PC-9 (cell line): ENCODE results near the gene TMCO6. TPM values are rescaled to one million over a fixed set of nuclear protein-coding genes. Genes with fewer than 3 reads are reported as not detected.

ENCODE experiments used
- BruUV-seq: library from RNA; stranded (reverse); fragments of 400-500 nt; replicated peaks from 2 replicates; lab custom pipeline; 2021; lab: Mats Ljungman, UMichigan
- CTCF ChIA-PET: fragments of 300-600 bp; sonication (Branson Sonifier 250); formaldehyde crosslinking; loops from one replicate; lab custom pipeline; 2022; ENCODE audit warnings: antibody characterized with exemption; lab: Charles Lee
- POLR2A ChIA-PET: fragments of 300-600 bp; sonication (Branson Sonifier 250); formaldehyde crosslinking; loops from one replicate; lab custom pipeline; 2022; ENCODE audit warnings: antibody characterized with exemption; ENCODE audit not compliant: unreplicated experiment; lab: Charles Lee
- DNase-seq, 2 experiments: peaks; one replicate each; pipeline versions ENCODE4 v3.0.0 to v3.0.0-alpha.2; 2015 to 2022; ENCODE audit warnings: mixed read lengths in 1 of 2
- H2AFZ ChIP-seq: fragments of 200-600 bp; sonication (generic); 2 replicates; pipeline ENCODE4 v1.8.1; 2017; ENCODE audit warnings: antibody characterized with exemption
- H3F3A ChIP-seq: fragments of 200-600 bp; sonication (generic); 2 replicates; pipeline ENCODE4 v1.8.1; 2017; ENCODE audit warnings: antibody characterized with exemption, mild to moderate bottlenecking, low read depth; ENCODE audit not compliant: insufficient read depth
- H3K27ac ChIP-seq: fragments of 200-600 bp; sonication (generic); 2 replicates; pipeline ENCODE4 v1.6.1; 2016; ENCODE audit warnings: mixed run types
- H3K27me3 ChIP-seq: fragments of 200-600 bp; sonication (generic); 2 replicates; pipeline ENCODE4 v1.6.1; 2016; ENCODE audit warnings: low read depth, mixed run types; ENCODE audit not compliant: insufficient read depth
- H3K36me3 ChIP-seq: fragments of 200-600 bp; sonication (generic); 2 replicates; pipeline ENCODE4 v1.6.1; 2016; ENCODE audit warnings: low read depth, mixed run types
- H3K4me1 ChIP-seq: fragments of 200-600 bp; sonication (generic); replicated peaks from 2 replicates; pipeline ENCODE4 v1.6.1; 2016; ENCODE audit warnings: mixed run types; ENCODE audit not compliant: insufficient read depth
- H3K4me2 ChIP-seq: fragments of 200-600 bp; sonication (generic); 2 replicates; pipeline ENCODE4 v1.6.1; 2017; ENCODE audit warnings: mixed run types
- H3K4me3 ChIP-seq: fragments of 200-600 bp; sonication (generic); 2 replicates; pipeline ENCODE4 v1.6.1; 2016; ENCODE audit warnings: mixed run types
- H3K79me2 ChIP-seq: fragments of 200-600 bp; sonication (generic); 2 replicates; pipeline ENCODE4 v1.6.1; 2017; ENCODE audit warnings: low read depth, mixed run types
- H3K9me2 ChIP-seq: fragments of 200-600 bp; sonication (generic); 2 replicates; pipeline ENCODE4 v1.8.1; 2017; ENCODE audit warnings: mild to moderate bottlenecking; ENCODE audit not compliant: insufficient read depth
- H3K9me3 ChIP-seq: fragments of 200-600 bp; sonication (generic); 2 replicates; pipeline ENCODE4 v1.8.1; 2016; ENCODE audit warnings: low read depth; ENCODE audit not compliant: insufficient read depth
- H4K20me1 ChIP-seq: fragments of 200-600 bp; sonication (generic); 2 replicates; pipeline ENCODE4 v1.8.1; 2017; ENCODE audit not compliant: insufficient read depth
- CTCF ChIP-seq: fragments of 200-600 bp; sonication (generic); conservative IDR thresholded peaks from 2 replicates; pipeline ENCODE4 v1.6.1; 2017; ENCODE audit warnings: mixed run types, antibody characterized with exemption, mild to moderate bottlenecking, moderate library complexity
- EZH2 ChIP-seq: fragments of 200-600 bp; sonication (generic); IDR thresholded peaks from 2 replicates; pipeline ENCODE4 v1.8.0; 2017; ENCODE audit warnings: antibody characterized with exemption, low read depth
- intact Hi-C: fragments of 100-400 bp; cut with micrococcal nuclease; formaldehyde crosslinking; loops from one replicate; pipeline ENCODE4 v1.10.0; 2022; ENCODE audit not compliant: unreplicated experiment
- total RNA-seq: library from RNA; stranded (reverse); gene quantifications from 2 replicates; pipeline ENCODE4 v1.2.3, GENCODE V29; 2021

The TMCO6 gene
- total RNA-seq, 1 experiment from 2014 or later, result 12.1 TPM

GRCh38 chr5:140678993-140679392 lies 39.7 kb downstream of the TMCO6 start:
- intact Hi-C loops, result no loop called here
- H3K9me2 ChIP-seq, result no peaks in the 10 kb centered on the region
- H4K20me1 ChIP-seq, result no peaks in the 10 kb centered on the region
- TF ChIP-seq EZH2 (no peak), CTCF (no peak)
- H3K4me3 ChIP-seq, result no peak overlapping the region
- no peak overlapping the region for H3K27ac ChIP-seq
- BruUV-seq, result no TSS peak
- H3K79me2 ChIP-seq, result no peaks in the 10 kb centered on the region
- CTCF ChIA-PET, result no interaction called here
- H3K27me3 ChIP-seq, result no peaks in the 10 kb centered on the region
- no peak overlapping the region for H3K4me2 ChIP-seq
- no peaks in the 10 kb centered on the region for H3F3A ChIP-seq
- no peaks in the 10 kb centered on the region for H3K4me1 ChIP-seq
- H3K36me3 ChIP-seq, result peaks cover 9% of the 10 kb centered on the region; the same call in 1 of the 2 replicates
- no peak overlapping the region for H2AFZ ChIP-seq
- no peak for DNase-seq
- POLR2A ChIA-PET, result interaction anchor here (0.6 kb wide), 1 partner anchor 22 kb away, joined by 6 read pairs; no protein-coding TSS in a partner anchor
- H3K9me3 ChIP-seq, result no peaks in the 10 kb centered on the region

- ChIA-PET POLR2A (interaction anchor here (0.6 to 1.5 kb wide), 3 partner anchors 10 to 1017 kb away, joined by 4 to 11 read pairs (median 9); partner anchors contain the start of gene ZMAT2), CTCF (interaction anchor here (0.6 kb wide), 2 partner anchors 29 to 911 kb away, joined by 3 read pairs; no protein-coding TSS in a partner anchor)
- H3K9me3 ChIP-seq, result no peaks in the 10 kb centered on the region
- H3K79me2 ChIP-seq, result peaks cover 54% of the 10 kb centered on the region
- H2AFZ ChIP-seq, result peak overlapping the region; percentile 98
- no peaks in the 10 kb centered on the region for H3K9me2 ChIP-seq
- peaks cover 17% of the 10 kb centered on the region; the same call in 1 of the 2 replicates for H3K36me3 ChIP-seq
- peak overlapping the region; percentile 92 for H3K4me2 ChIP-seq
- H3K4me1 ChIP-seq, result peaks cover 25% of the 10 kb centered on the region
- no peak for DNase-seq
- TSS peak; percentile 45 for BruUV-seq
- peak overlapping the region; percentile 68 for H3K27ac ChIP-seq
- intact Hi-C loops, result no loop called here
- H3K4me3 ChIP-seq, result peak overlapping the region; percentile 96
- 0 out of 2 replicates have a peak, but pooled peaks cover 4% of the 10 kb centered on the region for H4K20me1 ChIP-seq
- H3K27me3 ChIP-seq, result no peaks in the 10 kb centered on the region
- peaks cover 21% of the 10 kb centered on the region for H3F3A ChIP-seq
- TF ChIP-seq EZH2, result no peak
- TF ChIP-seq CTCF, result no peak
These were observed 51.2 kb downstream of the TMCO6 start for GRCh38 chr5:140690376-140690932.

GRCh38 chr5:140690941-140691924 lies 52.0 kb downstream of the TMCO6 start, which contains the start of the genes HARS1 and HARS2:
Gene HARS1 (minus strand): TSS chr5:140691370. CDS start chr5:140691304, 66 bp downstream.
Gene HARS2 (plus strand): TSS chr5:140691455. CDS start chr5:140691649, 194 bp downstream.
- no peak for TF ChIP-seq CTCF
- peaks cover 25% of the 10 kb centered on the region for H3K4me1 ChIP-seq
- H3K4me2 ChIP-seq, result peak within 1 kb of the TSS; percentile 92
- TSS peak; percentile 74 for BruUV-seq
- peak within 1 kb of the TSS; percentile 98 for H2AFZ ChIP-seq
- H3K36me3 ChIP-seq, result peaks cover 19% of the 10 kb centered on the region; the same call in 1 of the 2 replicates
- H3K9me3 ChIP-seq, result no peaks in the 10 kb centered on the region
- peaks cover 21% of the 10 kb centered on the region for H3F3A ChIP-seq
- intact Hi-C loops, result loop anchor here (1.0 kb wide), 1 partner anchor 19 kb away; no protein-coding TSS in a partner anchor
- H3K27ac ChIP-seq, result peak within 1 kb of the TSS; percentile 68
- no peaks in the 10 kb centered on the region for H3K27me3 ChIP-seq
- POLR2A ChIA-PET, result interaction anchor here (0.6 to 1.5 kb wide), 5 partner anchors 9 to 1018 kb away, joined by 3 to 11 read pairs (median 4); partner anchors contain the start of gene ZMAT2
- H4K20me1 ChIP-seq, result 0 out of 2 replicates have a peak, but pooled peaks cover 4% of the 10 kb centered on the region
- H3K4me3 ChIP-seq, result peak within 1 kb of the TSS; percentile 96
- no peaks in the 10 kb centered on the region for H3K9me2 ChIP-seq
- CTCF ChIA-PET, result interaction anchor here (0.6 kb wide), 2 partner anchors 29 to 910 kb away, joined by 3 read pairs; no protein-coding TSS in a partner anchor
- peaks cover 54% of the 10 kb centered on the region for H3K79me2 ChIP-seq
- peak; percentile 93 to 96 for DNase-seq
